HFFc6 (cell line): Measurements from ENCODE around the gene DUOX2. TPM values are rescaled to one million over a fixed set of nuclear protein-coding genes. Genes with fewer than 3 reads are reported as not detected.

Experiments used
- DNase-seq: peaks from one replicate; pipeline ENCODE4 v3.0.0-alpha.2; 2018
- H3K27ac Mint-ChIP-seq: 2 replicates; pipeline ENCODE4 v1.8.0; 2020; ENCODE audit warnings: mild to moderate bottlenecking, mixed read lengths
- H3K27me3 Mint-ChIP-seq: 2 replicates; pipeline ENCODE4 v1.8.0; 2021; ENCODE audit warnings: mild to moderate bottlenecking, moderate library complexity, mixed read lengths; ENCODE audit not compliant: insufficient read depth
- H3K36me3 Mint-ChIP-seq: 2 replicates; pipeline ENCODE4 v1.8.0; 2021; ENCODE audit warnings: low read depth, mixed read lengths
- H3K4me1 Mint-ChIP-seq: 2 replicates; pipeline ENCODE4 v1.8.0; 2020; ENCODE audit warnings: low read depth, mixed read lengths
- H3K4me3 Mint-ChIP-seq: 2 replicates; pipeline ENCODE4 v1.8.0; 2020; ENCODE audit warnings: mild to moderate bottlenecking, moderate library complexity, mixed read lengths
- H3K9me3 Mint-ChIP-seq: 2 replicates; pipeline ENCODE4 v1.8.0; 2020; ENCODE audit warnings: mild to moderate bottlenecking, mixed read lengths
- total RNA-seq, 6 experiments: library from RNA; stranded (reverse); fragmentation: NEBNext Ultra II Directional; extraction: Animal tissue kit (Norgen Biotek cat#: 25700); gene quantifications; 2 replicates in 1 of 6; 3 replicates in 5 of 6; pipeline ENCODE4 v1.2.3, GENCODE V29; 2021
- TF ChIP-seq, protein P1 (sequence below): fragments of 200-600 bp; sonication (generic); IDR thresholded peaks from 2 replicates; pipeline ENCODE4 v1.5.0; 2021; ENCODE audit warnings: antibody characterized with exemption, mild to moderate bottlenecking

Gene DUOX2
- total RNA-seq, 6 experiments from 2014 or later: not detected

DNA sequence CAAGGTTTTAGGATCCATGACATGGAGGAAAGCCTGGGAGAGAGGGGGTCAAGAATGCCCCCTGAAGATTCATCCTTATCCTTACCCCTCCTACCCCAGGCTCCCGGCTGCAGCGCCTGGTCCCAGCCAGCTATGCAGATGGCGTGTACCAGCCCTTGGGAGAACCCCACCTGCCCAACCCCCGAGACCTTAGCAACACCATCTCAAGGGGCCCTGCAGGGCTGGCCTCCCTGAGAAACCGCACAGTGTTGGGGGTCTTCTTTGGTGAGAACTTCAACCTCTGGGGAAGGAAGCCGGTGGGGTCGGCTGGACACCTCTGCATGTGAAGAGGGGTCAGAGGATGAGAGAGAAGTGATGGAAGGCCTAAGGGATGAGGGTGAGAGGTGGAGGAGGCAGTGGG is 20.1 kb upstream of the DUOX2 start:
- H3K27ac Mint-ChIP-seq: no peak overlapping the region
- no peak for DNase-seq
- H3K36me3 Mint-ChIP-seq: no peaks in the 10 kb centered on the region
- H3K27me3 Mint-ChIP-seq: peaks cover 34% of the 10 kb centered on the region
- no peak overlapping the region for H3K4me3 Mint-ChIP-seq
- H3K9me3 Mint-ChIP-seq: no peaks in the 10 kb centered on the region
- no peaks in the 10 kb centered on the region for H3K4me1 Mint-ChIP-seq
- TF ChIP-seq, protein P1, sequence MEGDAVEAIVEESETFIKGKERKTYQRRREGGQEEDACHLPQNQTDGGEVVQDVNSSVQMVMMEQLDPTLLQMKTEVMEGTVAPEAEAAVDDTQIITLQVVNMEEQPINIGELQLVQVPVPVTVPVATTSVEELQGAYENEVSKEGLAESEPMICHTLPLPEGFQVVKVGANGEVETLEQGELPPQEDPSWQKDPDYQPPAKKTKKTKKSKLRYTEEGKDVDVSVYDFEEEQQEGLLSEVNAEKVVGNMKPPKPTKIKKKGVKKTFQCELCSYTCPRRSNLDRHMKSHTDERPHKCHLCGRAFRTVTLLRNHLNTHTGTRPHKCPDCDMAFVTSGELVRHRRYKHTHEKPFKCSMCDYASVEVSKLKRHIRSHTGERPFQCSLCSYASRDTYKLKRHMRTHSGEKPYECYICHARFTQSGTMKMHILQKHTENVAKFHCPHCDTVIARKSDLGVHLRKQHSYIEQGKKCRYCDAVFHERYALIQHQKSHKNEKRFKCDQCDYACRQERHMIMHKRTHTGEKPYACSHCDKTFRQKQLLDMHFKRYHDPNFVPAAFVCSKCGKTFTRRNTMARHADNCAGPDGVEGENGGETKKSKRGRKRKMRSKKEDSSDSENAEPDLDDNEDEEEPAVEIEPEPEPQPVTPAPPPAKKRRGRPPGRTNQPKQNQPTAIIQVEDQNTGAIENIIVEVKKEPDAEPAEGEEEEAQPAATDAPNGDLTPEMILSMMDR: no peak

DNA sequence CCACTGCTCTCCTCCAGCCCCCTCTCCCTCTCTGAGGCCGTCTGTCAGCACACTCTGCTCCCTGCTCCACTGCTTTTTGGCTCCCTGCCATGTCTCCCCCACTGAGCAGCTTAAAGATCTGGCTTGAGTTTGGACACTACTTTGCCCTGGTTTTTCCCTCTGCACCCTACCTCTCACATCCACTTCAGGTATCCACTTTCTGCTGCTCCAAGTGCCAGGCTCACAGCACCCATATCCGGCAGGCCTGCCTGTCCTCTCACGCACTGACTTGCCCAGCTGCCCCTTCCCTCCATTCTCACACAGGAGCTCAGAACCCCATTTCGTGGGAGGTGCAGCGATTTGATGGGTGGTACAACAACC is 19.6 kb upstream of the DUOX2 start:
- TF ChIP-seq, protein P1: no peak
- peaks cover 35% of the 10 kb centered on the region for H3K27me3 Mint-ChIP-seq

DNA sequence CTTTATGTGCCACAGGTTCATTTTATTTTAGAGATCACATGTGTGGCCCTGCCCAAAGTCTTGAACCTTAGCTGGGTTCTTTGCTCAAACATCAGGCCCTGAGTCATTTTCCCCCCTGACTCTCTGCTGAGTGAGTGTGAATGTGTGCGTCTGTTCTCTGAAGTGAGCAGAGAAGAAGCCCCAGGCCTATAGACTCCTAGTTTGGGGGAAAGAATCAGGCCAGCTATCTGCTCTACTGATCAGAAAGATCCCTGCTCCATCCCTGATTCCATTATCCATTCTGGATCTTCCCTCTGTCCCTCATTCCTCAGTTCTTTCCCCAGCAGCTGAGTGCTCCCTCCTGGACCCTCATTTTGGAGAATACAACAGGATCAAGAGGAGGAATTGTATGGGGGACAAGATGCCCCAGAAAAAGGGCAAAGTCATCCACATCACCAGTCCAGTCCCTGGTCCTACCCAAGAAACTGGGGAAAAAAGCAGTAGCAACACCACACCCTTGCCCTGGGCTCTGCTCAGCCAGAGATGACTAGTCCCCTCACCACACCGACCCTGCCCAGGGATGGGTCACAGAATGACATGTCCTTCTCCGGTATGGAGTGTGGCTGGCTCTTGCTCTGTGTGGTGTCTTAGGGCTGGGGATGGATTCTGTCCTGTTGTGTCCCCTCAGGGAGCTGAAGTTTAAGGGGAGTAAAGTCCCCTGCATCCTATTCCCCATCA is 19.0 kb upstream of the DUOX2 start:
- no peak overlapping the region for H3K27ac Mint-ChIP-seq

More for the DNA sequence above, 19.6 kb upstream of the DUOX2 start:
- Mint-ChIP-seq H3K4me3 (no peak overlapping the region), H3K9me3 (no peaks in the 10 kb centered on the region), H3K36me3 (no peaks in the 10 kb centered on the region), H3K4me1 (no peaks in the 10 kb centered on the region), H3K27ac (no peak overlapping the region)
- no peak for DNase-seq

DNA sequence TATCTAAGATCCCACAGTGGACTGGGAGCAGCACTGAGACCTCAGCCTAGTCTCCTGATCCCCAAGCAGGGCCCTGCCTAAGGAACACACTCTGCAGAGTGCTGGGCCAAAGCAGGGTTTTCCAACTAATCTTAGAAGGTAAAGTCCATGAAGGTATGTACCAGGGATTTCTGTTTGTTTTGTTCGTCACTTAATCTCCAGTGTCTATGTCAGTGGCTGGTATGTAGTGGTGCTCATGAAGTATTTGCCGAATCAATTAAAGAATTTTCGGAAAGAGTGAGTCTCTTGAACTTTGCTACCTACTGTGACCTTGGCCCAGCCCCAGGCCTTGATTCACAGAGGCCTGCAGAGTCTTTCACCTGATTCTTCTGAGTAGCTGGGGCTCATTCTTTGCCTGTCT is 17.5 kb upstream of the DUOX2 start:
- H3K9me3 Mint-ChIP-seq: no peaks in the 10 kb centered on the region
- no peak for DNase-seq
- no peak overlapping the region for H3K27ac Mint-ChIP-seq
- H3K36me3 Mint-ChIP-seq: no peaks in the 10 kb centered on the region
- H3K4me3 Mint-ChIP-seq: no peak overlapping the region
- TF ChIP-seq, protein P1: no peak
- H3K27me3 Mint-ChIP-seq: peaks cover 39% of the 10 kb centered on the region
- no peaks in the 10 kb centered on the region for H3K4me1 Mint-ChIP-seq

More for the DNA sequence above, 19.0 kb upstream of the DUOX2 start:
- Mint-ChIP-seq H3K9me3 (no peaks in the 10 kb centered on the region), H3K4me1 (no peaks in the 10 kb centered on the region), H3K4me3 (no peak overlapping the region), H3K27me3 (peaks cover 38% of the 10 kb centered on the region), H3K36me3 (no peaks in the 10 kb centered on the region)
- TF ChIP-seq, protein P1: no peak
- DNase-seq: no peak

DNA sequence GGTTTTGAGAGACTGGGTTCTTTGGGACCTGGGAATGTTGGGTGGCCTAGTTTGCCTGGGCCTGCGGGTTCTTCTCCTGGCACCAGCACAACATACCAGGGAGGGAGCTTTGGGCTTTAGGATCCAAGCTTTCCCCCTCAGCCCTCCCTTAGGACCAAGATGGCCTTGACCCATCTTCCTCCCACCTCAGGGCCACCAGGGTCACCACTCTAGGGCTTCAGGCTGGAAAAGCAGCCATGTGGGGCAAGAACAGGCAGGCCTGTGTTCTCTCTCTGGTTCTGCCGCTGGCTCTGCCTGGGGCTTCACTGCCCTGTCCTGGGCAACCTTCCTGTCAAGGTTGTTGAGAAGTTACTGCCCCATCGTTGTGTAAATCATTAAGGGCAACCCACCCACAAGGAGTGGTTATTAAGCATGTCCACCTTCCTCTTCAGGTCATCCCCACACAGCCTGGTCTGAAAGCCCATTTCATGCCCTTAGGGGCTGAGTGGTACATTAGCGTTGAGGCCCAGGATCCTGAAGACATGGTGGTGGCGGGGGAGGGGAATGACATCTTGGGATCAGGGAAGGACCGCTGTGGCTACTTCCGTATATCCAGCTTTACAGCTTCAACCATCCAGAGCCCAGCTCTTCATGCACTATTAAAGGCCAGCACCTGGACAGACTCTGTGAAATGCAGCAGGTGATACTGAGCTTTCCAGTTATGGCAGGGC is 16.5 kb upstream of the DUOX2 start:
- Mint-ChIP-seq H3K36me3 (no peaks in the 10 kb centered on the region), H3K27me3 (peaks cover 46% of the 10 kb centered on the region), H3K4me3 (no peak overlapping the region), H3K27ac (no peak overlapping the region), H3K9me3 (no peaks in the 10 kb centered on the region), H3K4me1 (no peaks in the 10 kb centered on the region)
- DNase-seq: no peak
- TF ChIP-seq, protein P1: no peak
